Esophagus (tissue), 2 donors: Measurements from ENCODE around the gene LY9. TPM values are rescaled to one million over a fixed set of nuclear protein-coding genes. Genes with fewer than 3 reads are reported as not detected.

ENCODE experiments used
- H3K27ac ChIP-seq, 2 donors: one replicate each; pipeline ENCODE4 v1.5.1; 2013; ENCODE audit warnings: low read depth in 2 of 2, mild to moderate bottlenecking in 2 of 2, inconsistent platforms in 1 of 2, low read length in 1 of 2, moderate library complexity in 1 of 2
- H3K27me3 ChIP-seq, 2 donors: one replicate each; pipeline ENCODE4 v1.6.1; 2013; ENCODE audit warnings: low read length in 2 of 2, control low read depth in 1 of 2, mild to moderate bottlenecking in 1 of 2; ENCODE audit not compliant: insufficient read depth in 2 of 2, control insufficient read depth in 1 of 2
- H3K36me3 ChIP-seq, 2 donors: one replicate each; pipeline ENCODE4 v1.6.1; 2013; ENCODE audit warnings: low read length in 1 of 2; ENCODE audit not compliant: control insufficient read depth in 2 of 2, insufficient read depth in 2 of 2
- H3K4me1 ChIP-seq, 2 donors: one replicate each; pipeline ENCODE4 v1.6.1; 2013; ENCODE audit warnings: low read length in 1 of 2; ENCODE audit not compliant: control insufficient read depth in 2 of 2, insufficient read depth in 2 of 2
- H3K4me3 ChIP-seq, 2 donors: one replicate each; pipeline ENCODE4 v1.5.1; 2013; ENCODE audit warnings: low read length in 2 of 2, mild to moderate bottlenecking in 2 of 2, low read depth in 1 of 2, moderate library complexity in 1 of 2
- H3K9me3 ChIP-seq, 2 donors: one replicate each; pipeline ENCODE4 v1.6.1; 2013; ENCODE audit warnings: mild to moderate bottlenecking in 2 of 2, low read depth in 1 of 2, low read length in 1 of 2, moderate library complexity in 1 of 2; ENCODE audit not compliant: control insufficient read depth in 2 of 2, insufficient read depth in 1 of 2
- WGBS, 2 donors: extraction: QIAGEN DNeasy Blood & Tissue Kit; methylation state at CpG; one replicate each; pipeline ENCODE4 v1.1.7; 2013; 5-methylcytosine and 5-hydroxymethylcytosine counted together
- polyA plus RNA-seq, 2 donors: library from polyadenylated mRNA; stranded (reverse); fragments of 200-250 nt; gene quantifications; one replicate each; pipeline ENCODE4 v1.2.3, GENCODE V29; 2013
- donor health status: healthy with polysubstance abuse.
- donor health status: Bipolar disorder and iron deficiency.

LY9 gene
- polyA plus RNA-seq, 2 donors = 0.54 to 0.73 TPM

GRCh38 chr1:160755911-160756848, 39.8 kb upstream of the LY9 start:
- 62 to 69% methylated on average over 5 of the region's 5 CpGs for WGBS, 2 donors
- Histone ChIP-seq H3K27me3 (no peaks in the 10 kb centered on the region), H3K27ac (peak overlapping the region in 1 of 2 donors; percentile 40), H3K4me3 (no peak overlapping the region), H3K4me1 (no peaks in the 10 kb centered on the region), H3K9me3 (no peaks in the 10 kb centered on the region), H3K36me3 (no peaks in the 10 kb centered on the region)

GRCh38 chr1:160756849-160757201, 39.1 kb upstream of the LY9 start:
- H3K4me1 ChIP-seq = peaks cover 0 to 2% of the 10 kb centered on the region in 2 donors
- no peaks in the 10 kb centered on the region for H3K27me3 ChIP-seq
- WGBS, 2 donors = 85 to 90% methylated on average over 2 of the region's 2 CpGs
- peak overlapping the region; percentile 4 to 40 for H3K27ac ChIP-seq
- no peak overlapping the region for H3K4me3 ChIP-seq
- H3K36me3 ChIP-seq = no peaks in the 10 kb centered on the region
- H3K9me3 ChIP-seq = no peaks in the 10 kb centered on the region

DNA sequence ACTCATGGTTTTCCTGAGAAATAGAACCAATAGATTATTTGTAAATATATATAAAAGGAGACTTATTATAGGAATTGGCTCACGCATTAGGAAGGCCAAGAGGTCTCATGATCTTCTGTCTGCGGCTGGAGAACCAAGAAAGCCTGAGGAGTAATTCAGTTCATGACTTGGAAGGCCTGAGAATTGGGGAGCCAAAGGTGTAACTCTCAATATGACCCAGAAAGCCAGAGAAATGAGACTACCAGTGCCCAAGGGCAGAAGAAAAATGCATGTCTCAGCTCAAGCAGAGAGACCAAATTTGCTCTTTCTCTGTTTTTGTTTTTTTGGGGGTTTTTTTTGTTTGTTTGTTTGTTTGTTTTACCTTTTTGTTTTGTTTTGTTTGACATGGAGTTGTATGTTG, 37.5 kb upstream of the LY9 start:
- Histone ChIP-seq H3K27me3 (no peaks in the 10 kb centered on the region), H3K9me3 (no peaks in the 10 kb centered on the region)
- 89 to 90% methylated on average over 2 of the region's 2 CpGs for WGBS, 2 donors

DNA sequence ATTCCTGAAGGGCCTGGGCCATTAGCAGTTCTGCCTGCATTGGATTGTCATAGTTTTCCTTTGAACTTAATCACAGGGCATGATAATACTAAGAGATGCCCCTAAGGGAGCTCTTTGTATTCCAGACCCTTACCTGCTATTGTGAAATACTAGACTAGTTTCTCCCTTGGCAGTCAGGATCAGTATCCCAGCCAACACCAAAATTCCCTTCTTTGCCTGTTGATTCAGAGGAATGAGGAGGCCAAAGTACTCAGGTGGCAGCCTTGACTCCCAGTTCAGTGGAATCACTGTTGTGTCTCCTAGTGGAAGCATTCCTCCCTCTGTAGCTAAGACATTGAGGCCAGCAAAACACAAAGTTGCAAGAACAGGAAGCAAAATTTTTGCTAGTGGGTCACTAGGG, 36.2 kb upstream of the LY9 start:
- Histone ChIP-seq H3K4me1 (peaks cover 0 to 5% of the 10 kb centered on the region in 2 donors), H3K27me3 (no peaks in the 10 kb centered on the region), H3K27ac (no peak overlapping the region), H3K4me3 (no peak overlapping the region), H3K36me3 (no peaks in the 10 kb centered on the region), H3K9me3 (no peaks in the 10 kb centered on the region)

More for the DNA sequence above, 37.5 kb upstream of the LY9 start:
- Histone ChIP-seq H3K4me1 (peaks cover 0 to 5% of the 10 kb centered on the region in 2 donors), H3K27ac (no peak overlapping the region), H3K4me3 (no peak overlapping the region), H3K36me3 (no peaks in the 10 kb centered on the region)

DNA sequence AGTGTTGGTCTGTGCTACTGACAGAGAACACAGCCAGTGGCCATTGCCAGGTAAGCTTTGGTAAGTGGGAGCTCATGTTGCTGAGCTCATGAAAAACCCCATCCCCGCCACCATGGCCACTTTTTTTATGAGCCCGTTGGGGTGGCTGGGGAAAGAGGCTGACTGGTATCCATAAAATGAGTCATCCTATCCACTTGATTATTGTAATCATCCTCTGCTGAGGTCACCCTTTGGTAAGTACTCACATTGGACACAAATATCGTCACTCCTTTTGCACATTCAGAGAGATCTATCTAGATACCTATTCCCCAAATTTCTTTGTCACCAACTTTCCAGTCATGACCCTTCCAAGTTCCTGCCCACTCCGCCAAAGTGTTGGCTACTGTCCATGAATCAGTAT, 34.9 kb upstream of the LY9 start:
- 74 to 86% methylated on average over 4 of the region's 4 CpGs for whole genome bisulfite sequencing, 2 donors
- Histone ChIP-seq H3K4me1 (peaks cover 0 to 5% of the 10 kb centered on the region in 2 donors), H3K27ac (peak overlapping the region in 1 of 2 donors; percentile 21)

GRCh38 chr1:160761886-160762285, 34.1 kb upstream of the LY9 start:
- Histone ChIP-seq H3K27me3 (no peaks in the 10 kb centered on the region), H3K27ac (peak overlapping the region; percentile 49 to 53), H3K9me3 (no peaks in the 10 kb centered on the region), H3K4me1 (peaks cover 0 to 8% of the 10 kb centered on the region in 2 donors), H3K36me3 (no peaks in the 10 kb centered on the region), H3K4me3 (no peak overlapping the region)
- 54 to 79% methylated on average over 2 of the region's 2 CpGs for WGBS, 2 donors

More for the DNA sequence above, 34.9 kb upstream of the LY9 start:
- Histone ChIP-seq H3K4me3 (no peak overlapping the region), H3K9me3 (no peaks in the 10 kb centered on the region), H3K27me3 (no peaks in the 10 kb centered on the region), H3K36me3 (no peaks in the 10 kb centered on the region)

DNA sequence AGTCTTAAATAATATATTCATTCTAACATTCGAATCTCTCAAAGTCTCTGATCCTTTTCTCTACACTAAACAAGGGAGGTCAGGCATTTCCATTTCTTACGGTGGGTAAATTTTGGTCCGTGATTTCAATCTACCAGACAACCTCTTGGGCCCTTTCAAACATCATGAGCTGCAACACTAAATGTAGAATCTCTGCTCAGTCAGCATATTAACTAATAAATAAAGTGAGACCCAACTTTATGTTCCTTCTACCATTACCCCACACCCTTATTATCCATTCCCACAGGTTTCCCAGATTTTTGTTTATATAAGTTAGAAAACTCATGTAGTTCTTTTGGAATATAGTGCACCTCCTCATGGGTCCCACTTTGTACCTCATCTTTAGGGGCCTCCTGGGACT, 32.0 kb upstream of the LY9 start:
- H3K27ac ChIP-seq = no peak overlapping the region
- H3K4me1 ChIP-seq = peaks cover 0 to 9% of the 10 kb centered on the region in 2 donors
- H3K9me3 ChIP-seq = no peaks in the 10 kb centered on the region
- H3K36me3 ChIP-seq = no peaks in the 10 kb centered on the region
- H3K4me3 ChIP-seq = no peak overlapping the region
- H3K27me3 ChIP-seq = no peaks in the 10 kb centered on the region
- WGBS, 2 donors = 71 to 82% methylated on average over 3 of the region's 3 CpGs

GRCh38 chr1:160767395-160768294, 28.3 kb upstream of the LY9 start:
- 43 to 49% methylated on average over 8 of the region's 8 CpGs for WGBS, 2 donors
- H3K4me3 ChIP-seq = peak overlapping the region in 1 of 2 donors; percentile 20
- H3K27ac ChIP-seq = peak overlapping the region; percentile 94 to 95
- no peaks in the 10 kb centered on the region for H3K27me3 ChIP-seq
- H3K4me1 ChIP-seq = peaks cover 0 to 7% of the 10 kb centered on the region in 2 donors
- H3K9me3 ChIP-seq = no peaks in the 10 kb centered on the region
- no peaks in the 10 kb centered on the region for H3K36me3 ChIP-seq

- peak overlapping the region in 1 of 2 donors; percentile 20 for H3K4me3 ChIP-seq
- no peaks in the 10 kb centered on the region for H3K9me3 ChIP-seq
- H3K27me3 ChIP-seq = no peaks in the 10 kb centered on the region
- H3K27ac ChIP-seq = peak overlapping the region; percentile 94 to 95
- H3K36me3 ChIP-seq = no peaks in the 10 kb centered on the region
- H3K4me1 ChIP-seq = peaks cover 0 to 4% of the 10 kb centered on the region in 2 donors
Measured at GRCh38 chr1:160768295-160768657, 27.7 kb upstream of the LY9 start.
